Subcutaneous adipose tissue (tissue), 4 donors: Measurements from ENCODE around the gene ELAVL1. TPM values are rescaled to one million over a fixed set of nuclear protein-coding genes. Genes with fewer than 3 reads are reported as not detected.

Experiments used
- CTCF ChIP-seq: fragments of 450-650 bp; IDR thresholded peaks from one replicate; pipeline ENCODE4 v1.5.1; 2016; ENCODE audit warnings: low read depth, mild to moderate bottlenecking, control low read depth, antibody characterized with exemption, moderate library complexity
- total RNA-seq, 4 donors: library from RNA; depleted of rRNA; stranded (reverse); fragments of >200 nt; gene quantifications; one replicate each; pipeline ENCODE4 v1.1.0, GENCODE V29; 2016

The ELAVL1 gene
- total RNA-seq, 4 donors from 2014 or later: 17.8 to 30.7 (median 26.1) TPM

GRCh38 chr19:7997809-7998480 is 7.5 kb downstream of the ELAVL1 start:
- no peak for TF ChIP-seq CTCF

DNA sequence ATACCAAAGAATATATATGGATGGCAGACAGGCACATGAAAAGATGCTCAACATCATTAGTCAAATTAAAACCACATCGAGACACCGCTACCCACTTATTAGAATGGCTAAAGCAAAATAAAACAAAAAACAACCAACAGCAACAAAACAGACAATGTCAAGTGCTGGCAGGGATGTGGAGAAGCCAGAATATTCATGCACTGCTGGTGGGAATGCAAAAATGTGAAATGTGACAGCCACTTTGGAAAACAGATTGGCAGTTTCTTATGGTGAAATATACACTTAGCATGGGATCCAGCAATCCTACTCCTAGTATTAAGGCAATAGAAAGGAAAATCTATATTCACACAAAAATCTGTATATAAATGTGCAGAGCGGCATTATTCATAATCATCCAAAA is 8.6 kb downstream of the ELAVL1 start:
- TF ChIP-seq CTCF: no peak

DNA sequence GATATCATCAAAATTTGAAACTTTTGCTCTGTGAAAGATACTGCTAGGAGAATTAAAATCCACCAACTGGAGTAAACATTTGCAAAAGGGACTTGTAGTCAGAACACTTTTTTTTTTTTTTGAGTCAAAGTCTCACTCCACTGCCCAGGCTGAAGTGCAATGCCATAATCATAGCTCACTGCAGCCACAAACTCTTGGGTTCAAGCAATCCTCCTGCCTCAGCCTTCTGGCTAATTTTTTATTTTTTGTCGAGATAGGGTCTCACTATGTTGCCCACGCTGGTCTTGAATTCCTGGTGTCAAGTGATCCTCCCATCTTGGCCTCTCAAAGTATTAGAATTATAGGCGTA is 9.7 kb downstream of the ELAVL1 start:
- TF ChIP-seq CTCF: no peak

DNA sequence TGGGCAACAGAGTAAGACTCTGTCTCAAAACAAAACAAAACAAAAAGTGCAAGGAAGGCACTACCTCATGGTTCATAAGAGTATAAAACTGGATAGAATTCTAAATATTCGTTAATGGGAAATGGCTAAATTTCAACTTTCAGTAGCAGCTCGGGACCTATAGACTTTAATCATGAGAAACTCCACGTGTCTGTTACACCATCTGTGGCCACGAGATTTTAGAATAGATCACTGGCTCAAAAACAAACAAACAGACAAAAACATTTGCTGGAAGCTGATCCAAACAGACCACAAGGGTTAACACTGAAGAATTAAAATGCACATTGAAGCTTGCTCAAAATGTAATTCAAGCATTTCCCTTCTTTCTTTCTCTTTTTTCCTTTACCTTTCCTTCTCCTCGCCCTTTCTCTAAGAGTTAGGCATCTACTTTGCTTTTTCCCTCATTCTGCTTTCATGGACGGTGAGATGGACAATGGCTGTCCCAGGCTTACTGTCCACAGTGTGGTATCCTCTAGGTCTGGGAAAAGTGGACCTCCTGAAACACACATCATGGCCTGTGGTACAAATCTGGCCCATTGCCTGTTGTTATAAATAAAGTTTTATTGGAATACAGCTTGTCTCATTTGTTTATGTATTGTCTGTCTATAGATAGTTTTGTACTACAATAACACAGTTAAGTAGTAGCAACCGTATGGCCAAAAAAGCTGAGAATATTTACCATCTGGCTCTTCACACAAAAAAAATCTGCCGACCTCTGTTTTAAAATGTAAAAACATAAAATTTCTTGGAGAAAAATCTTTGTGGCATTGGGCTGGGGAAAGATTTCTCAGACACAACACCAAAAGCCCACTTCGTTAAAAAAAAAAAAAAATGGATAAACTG is 10.3 kb downstream of the ELAVL1 start:
- no peak for TF ChIP-seq CTCF

DNA sequence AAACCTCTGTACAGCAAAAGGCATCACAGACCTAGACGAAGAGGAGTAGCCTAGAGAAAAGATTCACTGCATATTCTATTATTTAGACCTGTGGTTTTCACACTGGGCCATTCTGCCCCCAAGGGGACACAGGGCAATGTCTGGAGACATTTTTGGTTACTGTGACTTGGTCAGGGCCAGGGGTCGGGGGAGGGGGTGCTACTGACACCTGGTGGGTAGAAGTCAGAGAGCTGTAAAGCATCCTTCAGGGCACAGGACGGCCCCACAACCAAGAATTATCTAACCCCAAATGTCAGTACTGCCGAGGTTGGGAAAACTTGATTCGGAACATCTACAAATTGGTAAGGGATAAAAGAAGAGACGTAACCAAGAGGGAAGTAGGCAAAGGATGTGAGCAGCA is 11.3 kb downstream of the ELAVL1 start:
- no peak for TF ChIP-seq CTCF

DNA sequence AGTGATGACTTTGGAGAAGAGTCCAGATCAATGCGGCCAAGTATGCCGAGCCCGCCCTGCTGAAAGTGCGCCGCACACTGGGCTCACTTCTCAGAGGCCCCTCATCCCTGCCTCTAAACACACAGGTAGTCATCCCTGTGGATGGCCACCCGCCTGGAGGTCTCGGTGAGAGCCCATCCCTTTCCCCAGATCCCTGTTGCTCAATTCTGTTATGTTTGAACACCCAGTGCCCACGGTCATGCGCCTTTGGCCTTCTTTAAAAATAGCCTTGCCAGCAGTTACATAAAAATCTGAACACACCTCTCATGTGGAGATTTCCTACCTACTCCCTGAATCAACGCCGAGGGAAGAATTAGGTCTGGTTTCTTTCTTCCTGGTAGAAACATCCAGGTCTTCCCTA is 11.9 kb downstream of the ELAVL1 start:
- TF ChIP-seq CTCF: no peak

DNA sequence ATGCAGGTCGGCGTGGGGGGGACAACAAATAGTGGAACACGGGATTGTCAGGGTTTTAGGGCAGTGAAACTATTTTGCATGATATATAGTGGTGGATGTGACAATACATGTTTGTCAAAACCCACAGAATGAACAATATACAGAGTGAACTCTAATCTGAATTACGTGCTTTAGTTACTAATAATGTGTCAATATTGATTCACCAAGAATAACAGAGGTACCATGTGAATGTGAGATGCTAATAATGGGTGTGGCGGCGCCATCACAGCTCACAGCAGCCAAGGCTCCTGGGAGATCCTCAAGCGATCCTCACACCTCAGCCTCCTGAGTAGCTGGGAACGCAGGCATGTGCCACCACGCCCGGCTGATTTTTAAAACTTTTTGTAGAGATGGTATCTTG is 12.9 kb downstream of the ELAVL1 start:
- no peak for TF ChIP-seq CTCF
